HG02970 (cell line): ENCODE data around the gene TMEM237.

Experiments used
- ATAC-seq: cut with Tn5 transposase; IDR thresholded peaks from one replicate; pipeline ENCODE4 v1.9.1; 2021; ENCODE audit warnings: mild to moderate bottlenecking, moderate library complexity, moderate number of reproducible peaks; ENCODE audit not compliant: unreplicated experiment, low FRiP score

TMEM237 gene

DNA sequence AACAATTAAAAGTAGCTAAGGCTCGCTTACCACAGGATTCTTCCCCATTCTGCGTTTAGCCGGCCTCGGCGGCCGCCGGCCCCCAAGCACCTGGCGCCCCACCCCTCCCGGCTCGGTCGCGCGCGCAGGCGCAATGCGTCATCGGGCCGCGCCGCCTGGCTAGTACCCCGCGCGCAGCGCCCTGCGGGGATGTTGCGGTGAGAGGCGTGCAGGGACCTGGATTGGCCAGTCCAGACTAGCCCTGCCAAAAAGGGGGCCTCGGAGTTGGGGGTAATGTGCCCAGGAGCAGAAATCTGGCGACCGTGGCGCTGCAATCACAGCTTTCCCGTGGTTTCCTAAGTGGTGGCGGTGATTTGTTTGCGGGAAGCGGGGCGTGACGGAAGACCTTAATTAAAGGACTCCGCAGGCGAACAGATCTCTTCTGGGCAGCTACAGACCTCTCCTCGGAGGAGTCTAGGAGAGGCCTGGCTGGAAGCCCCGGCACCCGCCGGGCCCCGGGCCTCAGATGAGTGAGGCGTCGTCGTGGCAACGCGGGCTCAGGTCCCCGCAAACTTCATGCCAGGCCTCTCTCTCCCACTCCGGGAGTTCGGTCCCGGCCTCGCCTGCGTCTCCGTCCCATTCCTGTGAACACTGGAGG is 606 bp downstream of the TMEM237 start:
- peak; percentile 76 for ATAC-seq

DNA sequence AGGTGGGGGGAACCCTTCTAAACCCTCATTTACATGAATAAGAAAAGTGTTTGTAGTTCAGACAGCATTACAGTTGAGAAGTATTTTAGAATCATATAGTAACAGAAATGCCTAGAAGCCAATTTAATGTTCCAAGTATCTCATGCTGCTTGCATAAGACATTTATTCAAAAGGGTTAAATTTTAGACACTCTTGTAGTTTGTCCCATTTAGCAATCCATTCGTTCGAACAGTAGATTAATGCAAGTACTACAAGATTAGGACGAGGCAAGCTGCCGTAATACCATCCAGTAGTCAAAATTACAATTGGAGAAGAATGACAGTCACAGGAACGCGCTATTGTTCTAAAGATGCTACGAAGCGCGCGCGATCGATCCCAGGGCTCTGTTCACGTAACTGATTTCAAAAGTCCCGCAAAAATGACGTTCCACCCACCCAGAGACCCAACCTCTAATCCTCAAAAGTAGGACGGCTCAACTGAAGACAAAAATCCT is 1.2 kb downstream of the TMEM237 start:
- ATAC-seq: peak; percentile 34

DNA sequence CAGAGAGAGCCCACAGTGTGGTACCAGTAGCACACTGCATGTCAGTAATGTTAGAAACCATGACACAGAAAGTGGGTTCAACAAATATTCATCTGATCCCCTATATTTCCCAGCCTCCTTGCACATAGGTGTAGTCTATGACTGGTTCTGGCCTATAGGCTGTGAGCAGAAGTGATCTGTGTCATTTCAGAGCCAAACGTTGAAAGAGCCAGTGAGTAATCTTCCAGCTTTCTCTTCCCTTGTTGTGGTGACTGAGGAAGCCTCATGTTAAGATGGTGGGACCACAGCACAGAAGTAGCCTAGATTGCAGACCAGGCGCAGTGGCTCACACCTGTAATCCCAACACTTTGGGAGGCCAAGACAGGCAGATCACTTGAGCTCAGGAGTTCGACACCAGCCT is 4.1 kb downstream of the TMEM237 start:
- ATAC-seq: no peak

- no peak for ATAC-seq
Observed at GRCh38 chr2:201638326-201638725, 5.0 kb downstream of the TMEM237 start.

DNA sequence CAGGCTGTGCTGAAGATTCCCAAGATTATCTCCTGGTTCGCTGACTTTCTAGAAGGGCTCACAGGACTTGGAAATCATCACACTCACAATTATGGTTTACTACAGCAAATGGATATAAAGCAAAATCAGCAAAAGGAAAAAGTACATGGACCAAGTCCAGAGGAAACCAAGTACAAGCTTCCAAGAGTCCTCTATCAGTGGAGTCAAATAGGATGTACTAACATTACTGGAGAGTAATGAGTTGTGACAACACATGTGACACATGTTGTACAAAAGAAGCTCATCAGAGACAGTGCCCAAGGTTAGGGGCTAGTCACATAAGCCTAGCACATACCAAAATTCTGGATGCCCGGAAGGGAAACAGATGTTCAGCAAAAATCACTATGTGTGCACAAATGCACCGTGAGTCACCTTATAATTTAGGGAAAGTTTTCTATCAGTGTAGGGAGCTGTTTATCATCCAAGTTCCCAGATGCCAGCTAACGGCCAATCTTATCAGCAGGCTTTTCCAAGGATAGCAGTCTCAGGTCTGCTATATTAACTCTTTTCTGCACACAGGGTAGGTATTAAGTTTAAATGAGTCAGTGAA is 9.5 kb downstream of the TMEM237 start:
- no peak for ATAC-seq

GRCh38 chr2:201631041-201631440 is 12.3 kb downstream of the TMEM237 start:
- ATAC-seq: no peak

DNA sequence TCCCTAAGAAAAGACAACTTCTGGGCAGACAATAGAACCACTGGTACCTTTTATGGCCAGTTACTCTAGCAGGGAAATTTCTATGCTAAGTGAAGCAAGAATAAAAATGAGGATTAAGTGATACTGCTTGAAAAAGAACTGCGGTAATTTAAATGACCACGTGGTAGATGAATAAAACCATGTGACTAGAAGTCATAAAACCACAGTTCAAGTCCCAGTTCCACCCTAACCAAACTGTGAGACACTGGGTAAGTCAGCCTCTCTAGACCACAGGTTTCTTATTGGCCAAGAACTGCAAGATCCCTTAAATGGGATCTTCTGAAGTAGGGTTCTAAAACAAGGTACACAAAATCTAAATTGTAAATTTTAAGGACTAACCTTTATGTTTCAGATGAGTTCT is 12.7 kb downstream of the TMEM237 start:
- ATAC-seq: no peak

- no peak for ATAC-seq
Observed at GRCh38 chr2:201628545-201628944, 14.8 kb downstream of the TMEM237 start.

DNA sequence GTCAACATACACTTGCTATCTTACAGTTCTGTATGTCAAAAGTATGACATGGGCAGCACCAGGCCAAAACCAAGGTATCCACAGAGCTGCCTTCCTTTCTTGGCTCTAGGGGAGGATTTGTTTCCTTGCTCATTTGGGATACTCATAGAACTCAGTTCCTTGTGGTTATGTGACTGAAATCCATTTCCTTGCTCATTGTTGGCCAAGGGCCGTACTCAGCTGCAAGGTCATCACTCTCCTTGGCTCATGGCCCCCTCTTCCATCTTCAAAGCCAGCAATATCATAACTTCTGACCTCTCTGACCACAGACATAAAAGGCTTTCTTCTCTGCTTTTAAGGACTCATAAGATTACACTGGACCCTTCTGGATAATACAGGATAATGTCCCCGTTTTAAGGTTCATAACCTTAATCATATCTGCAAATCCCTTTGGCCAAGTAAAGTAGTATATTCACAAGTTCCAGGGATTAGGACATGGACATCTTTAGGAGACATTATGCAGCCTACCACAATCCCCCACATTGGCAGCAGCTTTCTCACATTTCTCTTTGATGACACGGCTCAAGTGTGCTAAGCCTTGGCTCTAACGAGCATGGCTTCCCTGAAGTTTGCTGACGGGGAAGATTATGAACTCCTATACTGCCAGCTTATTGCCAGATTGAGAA is 20.9 kb downstream of the TMEM237 start:
- no peak for ATAC-seq

DNA sequence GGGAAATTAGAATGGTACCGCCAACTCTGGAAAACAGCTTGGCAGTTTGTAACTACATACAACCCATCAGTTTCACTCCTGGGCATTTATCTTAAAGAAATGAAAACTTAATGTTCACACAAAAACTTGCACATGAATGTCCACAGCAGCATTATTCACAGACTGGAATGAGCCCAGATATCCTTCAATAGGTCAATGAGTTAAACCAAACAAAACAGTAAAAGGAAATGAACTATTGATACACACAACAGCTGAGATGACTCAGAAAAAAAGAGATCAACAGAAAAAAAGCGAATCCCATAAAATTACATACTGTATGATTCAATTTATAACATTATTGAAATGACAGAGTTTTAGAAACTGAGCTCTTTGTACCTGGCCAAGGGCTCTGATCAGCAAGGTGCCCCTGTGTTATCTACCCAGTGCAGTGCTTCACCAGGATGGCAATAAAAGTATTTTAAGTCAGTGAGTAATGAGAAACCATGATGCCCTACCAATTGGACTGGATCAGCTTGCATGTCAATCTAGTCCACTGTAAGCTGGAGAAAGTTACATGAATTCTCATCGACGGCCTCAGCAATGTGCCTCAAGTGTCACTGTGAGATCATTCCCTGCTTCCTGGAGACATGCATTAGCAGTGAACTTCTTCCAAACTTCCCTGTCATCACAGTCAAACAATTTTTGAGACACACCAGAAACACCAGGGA is 21.9 kb downstream of the TMEM237 start:
- no peak for ATAC-seq

DNA sequence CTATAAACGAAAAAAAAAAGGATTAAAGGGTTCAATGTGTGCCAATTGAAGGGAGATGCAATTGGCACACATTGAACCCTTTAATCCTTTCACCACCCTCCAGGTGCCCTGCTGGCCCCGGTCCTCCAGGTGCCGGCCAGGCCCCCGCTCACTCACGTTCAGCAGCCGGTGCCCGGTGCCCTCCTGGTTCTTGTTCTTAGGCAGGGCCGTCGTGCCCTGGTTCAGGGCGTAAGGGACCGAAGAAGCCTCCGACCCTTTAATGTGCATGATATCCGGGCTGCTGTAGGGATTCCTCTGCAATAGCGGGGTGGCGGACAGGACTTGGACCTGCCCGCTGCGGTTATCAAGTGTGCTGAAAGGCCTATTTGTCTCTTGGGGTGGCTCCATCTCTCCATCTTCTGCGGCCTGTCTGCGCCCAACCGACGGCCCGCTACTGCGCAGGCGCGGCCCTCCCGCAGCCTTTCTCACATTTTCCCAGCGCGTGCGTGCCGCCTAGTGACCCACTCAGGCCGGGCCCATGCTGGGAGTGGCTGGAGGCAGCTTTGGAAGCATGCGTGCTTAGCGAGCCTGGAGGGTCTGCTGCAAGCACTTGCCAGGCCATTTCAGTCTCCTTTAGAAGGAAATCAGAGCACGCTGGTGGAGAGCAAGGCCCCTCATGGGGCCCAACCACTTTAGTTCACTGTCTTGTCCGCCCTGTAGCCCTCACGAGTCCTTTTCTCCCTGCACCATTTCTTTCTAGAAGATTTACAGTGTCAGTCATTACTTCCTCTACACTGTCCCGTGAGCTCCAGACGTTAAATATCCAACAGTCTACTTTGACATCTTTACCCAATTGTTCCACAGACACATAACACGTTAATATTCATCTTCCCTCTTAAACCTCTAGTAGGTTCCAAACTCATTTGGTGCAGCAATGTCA is 24.3 kb downstream of the TMEM237 start:
- no peak for ATAC-seq

- no peak for ATAC-seq
Observed at GRCh38 chr2:201608021-201608420, 35.3 kb downstream of the TMEM237 start.

DNA sequence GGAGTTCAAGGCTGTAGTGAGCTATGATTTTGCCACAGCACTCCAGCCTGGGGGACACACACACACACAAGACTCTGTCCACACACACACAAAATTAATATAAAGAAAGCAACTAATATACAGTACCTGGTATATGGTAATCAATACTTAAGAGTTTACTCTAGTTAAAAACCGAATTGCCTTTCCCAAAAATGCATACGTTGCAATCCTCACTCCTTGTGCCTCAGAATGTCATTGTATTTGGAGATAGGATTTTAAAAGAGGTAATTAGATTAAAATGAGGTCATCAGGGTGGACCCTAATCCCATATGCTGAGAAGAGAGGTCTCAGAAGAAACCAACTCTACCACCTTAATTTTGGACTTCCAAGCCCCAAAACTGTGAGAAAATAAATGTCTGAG is 35.7 kb downstream of the TMEM237 start:
- ATAC-seq: no peak

GRCh38 chr2:201600906-201601305 is 42.4 kb downstream of the TMEM237 start:
- no peak for ATAC-seq

DNA sequence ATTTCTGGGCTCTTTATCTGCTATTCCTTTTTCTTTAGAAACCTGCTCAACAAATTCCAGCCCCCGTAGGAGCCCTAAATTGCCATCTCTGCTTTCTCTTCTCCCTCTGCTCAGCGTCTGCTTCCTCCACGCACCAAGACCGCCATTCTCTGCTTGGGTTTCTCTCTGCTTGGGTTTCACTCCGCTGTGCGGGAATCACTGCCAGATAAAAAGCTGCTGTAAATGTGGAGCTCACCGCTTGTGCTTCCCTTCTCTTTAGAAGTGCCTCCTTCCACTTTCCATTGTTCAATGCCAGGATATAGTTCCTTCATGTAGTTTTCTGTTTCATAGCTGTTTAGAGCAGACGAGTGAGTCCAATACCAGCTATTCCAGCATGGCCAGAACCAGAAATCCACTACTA is 45.9 kb downstream of the TMEM237 start:
- no peak for ATAC-seq

GRCh38 chr2:201580486-201580885 is 62.8 kb downstream of the TMEM237 start:
- ATAC-seq: no peak

- ATAC-seq: no peak
Observed at GRCh38 chr2:201579536-201579935, 63.8 kb downstream of the TMEM237 start.

DNA sequence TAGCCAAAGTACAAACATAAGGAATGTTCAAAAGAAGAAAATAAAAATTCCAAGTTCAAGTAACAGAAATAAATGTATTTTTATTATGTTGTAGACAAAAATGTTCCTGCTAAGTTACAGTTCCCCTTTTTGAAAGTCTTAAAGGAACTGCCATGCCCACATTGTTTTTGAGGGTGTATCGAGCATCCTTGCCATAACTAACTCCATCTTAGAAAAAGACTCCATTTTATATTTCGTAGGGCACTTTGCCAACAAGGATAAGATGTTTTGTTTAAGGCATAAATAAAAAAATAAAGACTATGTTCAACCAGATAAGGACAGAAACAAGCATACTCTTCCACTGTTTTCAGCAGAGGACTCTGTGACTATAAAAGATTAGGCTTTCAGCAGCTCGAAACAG is 67.3 kb downstream of the TMEM237 start:
- no peak for ATAC-seq

- ATAC-seq: no peak
Observed at GRCh38 chr2:201574766-201575165, 68.5 kb downstream of the TMEM237 start.

GRCh38 chr2:201572846-201573508 is 70.3 kb downstream of the TMEM237 start:
- no peak for ATAC-seq
